ENCODE data around the gene HTR5A. TPM values are rescaled to one million over a fixed set of nuclear protein-coding genes. Genes with fewer than 3 reads are reported as not detected.

The HTR5A gene
- total RNA-seq, 4 donors from 2014 or later: not detected

GRCh38 chr7:155097338-155097737, 27.2 kb downstream of the HTR5A start:
- WGBS: 49% methylated on average over 3 of the region's 3 CpGs
- H3K36me3 ChIP-seq: no peaks in the 10 kb centered on the region
- DNase-seq (ENCODE audit: low spot score in 2 of 2): no peak
- peaks cover 7% of the 10 kb centered on the region for H3K27me3 ChIP-seq
- H3K27ac ChIP-seq: no peak overlapping the region
- H3K4me1 ChIP-seq: no peaks in the 10 kb centered on the region
- TF ChIP-seq EP300 (IDR thresholded peaks at IDR 0.05): no peak
- no peak for TF ChIP-seq POLR2AphosphoS5 (IDR thresholded peaks at IDR 0.05)
- no peak for TF ChIP-seq POLR2A (IDR thresholded peaks at IDR 0.05)
- TF ChIP-seq CTCF (IDR thresholded peaks at IDR 0.05): no peak
- no peaks in the 10 kb centered on the region for H3K9me3 ChIP-seq
- no peak overlapping the region for H3K4me3 ChIP-seq

GRCh38 chr7:155103839-155104238, 33.7 kb downstream of the HTR5A start:
- H3K36me3 ChIP-seq: no peaks in the 10 kb centered on the region
- DNase-seq (ENCODE audit: low spot score in 2 of 2): no peak
- no peak overlapping the region for H3K27ac ChIP-seq
- no peaks in the 10 kb centered on the region for H3K9me3 ChIP-seq
- peaks cover 24% of the 10 kb centered on the region for H3K27me3 ChIP-seq
- TF ChIP-seq POLR2AphosphoS5 (IDR thresholded peaks at IDR 0.05) (no peak), CTCF (IDR thresholded peaks at IDR 0.05) (no peak), POLR2A (IDR thresholded peaks at IDR 0.05) (no peak), EP300 (IDR thresholded peaks at IDR 0.05) (no peak)
- 20% methylated on average over 4 of the region's 4 CpGs for WGBS
- no peak overlapping the region for H3K4me3 ChIP-seq
- no peaks in the 10 kb centered on the region for H3K4me1 ChIP-seq

- Histone ChIP-seq H3K27me3 (peaks cover 24% of the 10 kb centered on the region), H3K4me3 (no peak overlapping the region), H3K4me1 (no peaks in the 10 kb centered on the region), H3K27ac (no peak overlapping the region), H3K9me3 (no peaks in the 10 kb centered on the region), H3K36me3 (no peaks in the 10 kb centered on the region)
- no peak for TF ChIP-seq CTCF (IDR thresholded peaks at IDR 0.05)
- TF ChIP-seq POLR2AphosphoS5 (IDR thresholded peaks at IDR 0.05): no peak
- no peak for TF ChIP-seq POLR2A (IDR thresholded peaks at IDR 0.05)
- TF ChIP-seq EP300 (IDR thresholded peaks at IDR 0.05): no peak
- no peak for DNase-seq (ENCODE audit: low spot score in 2 of 2)
- WGBS: 61% methylated on average over 7 of the region's 7 CpGs
These were observed 34.8 kb downstream of the HTR5A start for GRCh38 chr7:155104913-155105312.

DNA sequence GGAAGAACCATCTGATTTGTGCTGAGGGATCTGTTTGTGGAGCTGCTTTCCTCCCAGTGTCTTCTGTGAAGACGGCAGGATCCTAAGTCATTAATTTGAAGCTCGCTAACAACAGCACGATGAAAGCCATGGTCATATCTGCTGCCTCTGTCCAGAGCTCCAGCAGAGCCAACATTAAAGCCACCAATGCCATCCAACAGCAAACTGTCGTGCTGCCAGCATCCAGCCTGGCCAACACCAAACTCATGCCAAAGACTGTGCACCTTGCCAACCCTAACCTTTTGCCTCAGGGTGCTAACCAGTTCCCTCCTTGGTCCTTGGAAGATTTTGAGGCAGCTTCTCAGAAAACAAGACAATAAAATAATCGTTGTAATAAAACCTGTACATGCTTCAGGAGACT, 36.2 kb downstream of the HTR5A start:
- peaks cover 24% of the 10 kb centered on the region for H3K27me3 ChIP-seq
- no peaks in the 10 kb centered on the region for H3K4me1 ChIP-seq
- no peaks in the 10 kb centered on the region for H3K9me3 ChIP-seq
- H3K36me3 ChIP-seq: no peaks in the 10 kb centered on the region
- H3K4me3 ChIP-seq: no peak overlapping the region
- no peak for DNase-seq (ENCODE audit: low spot score in 2 of 2)
- TF ChIP-seq CTCF (IDR thresholded peaks at IDR 0.05): no peak
- WGBS: 76% methylated on average over 5 of the region's 5 CpGs
- no peak overlapping the region for H3K27ac ChIP-seq

- H3K27me3 ChIP-seq: peaks cover 24% of the 10 kb centered on the region
- no peak for DNase-seq (ENCODE audit: low spot score in 2 of 2)
- no peaks in the 10 kb centered on the region for H3K4me1 ChIP-seq
- no peak overlapping the region for H3K4me3 ChIP-seq
- no peak for TF ChIP-seq CTCF (IDR thresholded peaks at IDR 0.05)
- no peak for TF ChIP-seq POLR2A (IDR thresholded peaks at IDR 0.05)
- TF ChIP-seq POLR2AphosphoS5 (IDR thresholded peaks at IDR 0.05): no peak
- no peak for TF ChIP-seq EP300 (IDR thresholded peaks at IDR 0.05)
- 72% methylated on average over 4 of the region's 4 CpGs for WGBS
- H3K9me3 ChIP-seq: no peaks in the 10 kb centered on the region
- H3K36me3 ChIP-seq: no peaks in the 10 kb centered on the region
- no peak overlapping the region for H3K27ac ChIP-seq
These were observed 37.0 kb downstream of the HTR5A start for GRCh38 chr7:155107126-155107525.
